ENCODE measurements around the gene SYDE2.
"Not testable (repeated sequence)": the region's sequence is repeated elsewhere in the genome, so short reads cannot be mapped to it uniquely, and the experiment has no call there.

The SYDE2 gene

GRCh38 chr1:85153149-85153891 is 47.5 kb downstream of the SYDE2 start:
- H3K27ac Mint-ChIP-seq = no peak overlapping the region
- no peaks in the 10 kb centered on the region for H3K36me3 Mint-ChIP-seq (ENCODE audit: low read depth)
- no peak overlapping the region for H3K4me3 Mint-ChIP-seq

GRCh38 chr1:85151446-85151845 is 49.4 kb downstream of the SYDE2 start:
- no peak overlapping the region for H3K4me3 Mint-ChIP-seq
- H3K9me3 Mint-ChIP-seq = no peaks in the 10 kb centered on the region
- no peak overlapping the region for H3K27ac Mint-ChIP-seq
- TF ChIP-seq CTCF (IDR thresholded peaks at IDR 0.05; ENCODE audit: unreplicated experiment in 3 of 3) = no peak
- H3K4me1 Mint-ChIP-seq = peaks cover 6% of the 10 kb centered on the region
- H3K27me3 Mint-ChIP-seq (ENCODE audit: low read depth) = no peaks in the 10 kb centered on the region
- H3K36me3 Mint-ChIP-seq (ENCODE audit: low read depth) = no peaks in the 10 kb centered on the region

More at GRCh38 chr1:85153149-85153891, 47.5 kb downstream of the SYDE2 start:
- H3K27me3 Mint-ChIP-seq (ENCODE audit: low read depth) = no peaks in the 10 kb centered on the region
- peaks cover 6% of the 10 kb centered on the region for H3K4me1 Mint-ChIP-seq
- no peaks in the 10 kb centered on the region for H3K9me3 Mint-ChIP-seq
- no peak for TF ChIP-seq CTCF (IDR thresholded peaks at IDR 0.05; ENCODE audit: unreplicated experiment in 3 of 3)

GRCh38 chr1:85149805-85150204 is 51.0 kb downstream of the SYDE2 start:
- Mint-ChIP-seq H3K27ac (no peak overlapping the region), H3K4me1 (peaks cover 6% of the 10 kb centered on the region), H3K4me3 (no peak overlapping the region), H3K27me3 (ENCODE audit: low read depth) (no peaks in the 10 kb centered on the region), H3K9me3 (no peaks in the 10 kb centered on the region), H3K36me3 (ENCODE audit: low read depth) (no peaks in the 10 kb centered on the region)
- TF ChIP-seq CTCF (IDR thresholded peaks at IDR 0.05; ENCODE audit: unreplicated experiment in 3 of 3) = no peak

- Mint-ChIP-seq H3K9me3 (no peaks in the 10 kb centered on the region), H3K27me3 (ENCODE audit: low read depth) (no peaks in the 10 kb centered on the region), H3K27ac (no peak overlapping the region), H3K4me3 (no peak overlapping the region), H3K36me3 (ENCODE audit: low read depth) (no peaks in the 10 kb centered on the region), H3K4me1 (peaks cover 6% of the 10 kb centered on the region)
- TF ChIP-seq CTCF (IDR thresholded peaks at IDR 0.05; ENCODE audit: unreplicated experiment in 3 of 3) = no peak
Measured at GRCh38 chr1:85148524-85149250, 52.1 kb downstream of the SYDE2 start.

- TF ChIP-seq CTCF (IDR thresholded peaks at IDR 0.05; ENCODE audit: unreplicated experiment in 3 of 3) = no peak
- Mint-ChIP-seq H3K27ac (no peak overlapping the region), H3K36me3 (ENCODE audit: low read depth) (no peaks in the 10 kb centered on the region), H3K9me3 (no peaks in the 10 kb centered on the region), H3K4me1 (no peaks in the 10 kb centered on the region), H3K27me3 (ENCODE audit: low read depth) (no peaks in the 10 kb centered on the region), H3K4me3 (no peak overlapping the region)
Measured at GRCh38 chr1:85146972-85147359, 53.9 kb downstream of the SYDE2 start.

GRCh38 chr1:85146298-85146971 is 54.4 kb downstream of the SYDE2 start:
- not testable (repeated sequence) for H3K9me3 Mint-ChIP-seq; H3K36me3 Mint-ChIP-seq (ENCODE audit: low read depth); H3K27me3 Mint-ChIP-seq (ENCODE audit: low read depth); H3K4me3 Mint-ChIP-seq; H3K27ac Mint-ChIP-seq; H3K4me1 Mint-ChIP-seq

Measured in nephron (organoid).